HEK293 (cell line): ENCODE measurements around the gene CLEC2L.

Source experiments
- CTCF ChIA-PET: fragments of 350-600 bp; formaldehyde crosslinking; extraction: SDS; loops from one replicate; lab custom pipeline; 2021; ENCODE audit warnings: antibody characterized with exemption; lab: Yijun Ruan, JAX
- POLR2A ChIA-PET: fragments of 300-600 bp; formaldehyde crosslinking; extraction: SDS; loops from one replicate; lab custom pipeline; 2020; ENCODE audit warnings: antibody characterized with exemption, inconsistent platforms; lab: Yijun Ruan, JAX
- H3K27ac ChIP-seq: fragments of 200-500 bp; sonication (Bioruptor generic); 2 replicates; pipeline ENCODE4 v1.5.1; 2014; ENCODE audit warnings: low read depth, low read length, control low read depth, inconsistent platforms; ENCODE audit errors: extremely low read depth
- H3K36me3 ChIP-seq, 2 experiments: fragments of 200-500 bp in 1 of 2; sonication (Bioruptor generic) in 1 of 2; 1 replicate in 1 of 2; 2 replicates in 1 of 2; pipeline ENCODE4 v1.5.1; 2014 to 2017; ENCODE audit warnings: inconsistent platforms in 2 of 2, low read length in 2 of 2; ENCODE audit not compliant: control insufficient read depth in 2 of 2, insufficient read depth in 1 of 2
- H3K4me1 ChIP-seq: fragments of 200-500 bp; sonication (Bioruptor generic); 2 replicates; pipeline ENCODE4 v1.5.1; 2014; ENCODE audit warnings: mild to moderate bottlenecking, low read length, inconsistent platforms; ENCODE audit not compliant: control insufficient read depth, insufficient read depth
- H3K4me3 ChIP-seq: 2 replicates; pipeline ENCODE4 v1.5.1; 2011; ENCODE audit warnings: low read depth, mild to moderate bottlenecking, control low read depth, low read length, moderate library complexity
- H3K9me3 ChIP-seq: fragments of 200-500 bp; sonication (Bioruptor generic); 2 replicates; pipeline ENCODE4 v1.5.1; 2014; ENCODE audit warnings: low read depth, low read length, inconsistent platforms; ENCODE audit not compliant: control insufficient read depth, insufficient read depth
- GLI2 ChIP-seq: fragments of 450-650 bp; formaldehyde crosslinking; IDR thresholded peaks from 2 replicates; pipeline ENCODE4; 2017; ENCODE audit warnings: missing biosample characterization, missing genetic modification characterization, low read depth, borderline replicate concordance
- KLF7 ChIP-seq: fragments of 450-650 bp; formaldehyde crosslinking; IDR thresholded peaks from 2 replicates; pipeline ENCODE4 v1.5.1; 2016; ENCODE audit warnings: missing biosample characterization, missing genetic modification characterization, borderline replicate concordance
- SP3 ChIP-seq: fragments of 450-650 bp; formaldehyde crosslinking; IDR thresholded peaks from 2 replicates; pipeline ENCODE4 v1.5.1; 2016; ENCODE audit warnings: missing biosample characterization, missing genetic modification characterization
- ZBTB1 ChIP-seq: fragments of 450-650 bp; formaldehyde crosslinking; IDR thresholded peaks from 2 replicates; pipeline ENCODE4 v1.5.1; 2016; ENCODE audit warnings: missing biosample characterization, missing genetic modification characterization
- ZBTB11 ChIP-seq: fragments of 450-650 bp; formaldehyde crosslinking; conservative IDR thresholded peaks from 2 replicates; pipeline ENCODE4 v1.5.1; 2016; ENCODE audit warnings: low read depth, missing biosample characterization, missing genetic modification characterization
- ZBTB20 ChIP-seq: fragments of 450-650 bp; formaldehyde crosslinking; IDR thresholded peaks from 2 replicates; pipeline ENCODE4 v1.5.1; 2016; ENCODE audit warnings: missing biosample characterization, missing genetic modification characterization
- ZBTB6 ChIP-seq: fragments of 450-650 bp; formaldehyde crosslinking; IDR thresholded peaks from 2 replicates; pipeline ENCODE4 v1.5.1; 2017; ENCODE audit warnings: missing biosample characterization, missing genetic modification characterization
- ZEB2 ChIP-seq: fragments of 450-650 bp; formaldehyde crosslinking; IDR thresholded peaks from 2 replicates; pipeline ENCODE4 v1.5.1; 2016; ENCODE audit warnings: missing biosample characterization, missing genetic modification characterization
- ZNF155 ChIP-seq: fragments of 450-650 bp; formaldehyde crosslinking; IDR thresholded peaks from 2 replicates; pipeline ENCODE4 v1.5.1; 2016; ENCODE audit warnings: missing biosample characterization, missing genetic modification characterization
- ZNF202 ChIP-seq: fragments of 450-650 bp; formaldehyde crosslinking; IDR thresholded peaks from 2 replicates; pipeline ENCODE4 v1.5.1; 2016; ENCODE audit warnings: missing biosample characterization, missing genetic modification characterization, borderline replicate concordance
- ZNF324 ChIP-seq: fragments of 450-650 bp; formaldehyde crosslinking; IDR thresholded peaks from 2 replicates; pipeline ENCODE4 v1.5.1; 2016; ENCODE audit warnings: missing biosample characterization, missing genetic modification characterization
- ZNF501 ChIP-seq: fragments of 450-650 bp; formaldehyde crosslinking; IDR thresholded peaks from 2 replicates; pipeline ENCODE4 v1.5.1; 2016; ENCODE audit warnings: missing biosample characterization, missing genetic modification characterization
- ZNF513 ChIP-seq: fragments of 450-650 bp; IDR thresholded peaks from 2 replicates; pipeline ENCODE4 v1.5.1; 2018; ENCODE audit warnings: missing biosample characterization, missing genetic modification characterization
- ZNF530 ChIP-seq: fragments of 450-650 bp; formaldehyde crosslinking; IDR thresholded peaks from 2 replicates; pipeline ENCODE4 v1.5.1; 2016; ENCODE audit warnings: low read depth, missing biosample characterization, missing genetic modification characterization
- ZNF561 ChIP-seq: fragments of 450-650 bp; IDR thresholded peaks from 2 replicates; pipeline ENCODE4 v1.5.1; 2018; ENCODE audit warnings: missing biosample characterization, missing genetic modification characterization, borderline replicate concordance
- ZNF585B ChIP-seq: fragments of 450-650 bp; formaldehyde crosslinking; IDR thresholded peaks from 2 replicates; pipeline ENCODE4 v1.5.1; 2016; ENCODE audit warnings: missing biosample characterization, missing genetic modification characterization
- ZNF596 ChIP-seq: fragments of 450-650 bp; IDR thresholded peaks from 2 replicates; pipeline ENCODE4 v1.5.0; 2018; ENCODE audit warnings: missing biosample characterization, mild to moderate bottlenecking, missing genetic modification characterization, moderate library complexity
- ZNF624 ChIP-seq: fragments of 450-650 bp; formaldehyde crosslinking; IDR thresholded peaks from 2 replicates; pipeline ENCODE4 v1.5.1; 2017; ENCODE audit warnings: missing biosample characterization, missing genetic modification characterization
- ZNF626 ChIP-seq: fragments of 450-650 bp; sonication (Bioruptor Pico); formaldehyde crosslinking; IDR thresholded peaks from 2 replicates; pipeline ENCODE4 v1.5.1; 2018; ENCODE audit warnings: missing biosample characterization, missing genetic modification characterization, inconsistent platforms
- ZNF664 ChIP-seq: fragments of 450-650 bp; formaldehyde crosslinking; IDR thresholded peaks from 2 replicates; pipeline ENCODE4 v1.5.1; 2016; ENCODE audit warnings: missing biosample characterization, missing genetic modification characterization
- ZNF768 ChIP-seq: fragments of 450-650 bp; formaldehyde crosslinking; IDR thresholded peaks from 2 replicates; pipeline ENCODE4 v1.5.1; 2018; ENCODE audit warnings: missing biosample characterization, mild to moderate bottlenecking, missing genetic modification characterization
- TF ChIP-seq, protein P1 (sequence below): fragments of 450-650 bp; formaldehyde crosslinking; IDR thresholded peaks from 2 replicates; pipeline ENCODE4 v1.5.1; 2016; ENCODE audit warnings: missing biosample characterization, missing genetic modification characterization
- TF ChIP-seq, protein P2 (sequence below): fragments of 450-650 bp; formaldehyde crosslinking; IDR thresholded peaks from 2 replicates; pipeline ENCODE4 v1.5.1; 2016; ENCODE audit warnings: missing biosample characterization, missing genetic modification characterization

The CLEC2L gene

GRCh38 chr7:139495580-139496125, 27.8 kb upstream of the CLEC2L start (continued):
- TF ChIP-seq KLF7 (tag by site-specific recombination): no peak
- TF ChIP-seq SP3: no peak
- no peak for TF ChIP-seq ZNF155 (tag by site-specific recombination)
- TF ChIP-seq ZNF596: no peak
- TF ChIP-seq, all 188 proteins: peak for 0

GRCh38 chr7:139496528-139496927, 27.0 kb upstream of the CLEC2L start:
- no peak overlapping the region for H3K4me3 ChIP-seq
- POLR2A ChIA-PET: no interaction called here

GRCh38 chr7:139500770-139501138, 22.7 kb upstream of the CLEC2L start:
- no peaks in the 10 kb centered on the region for H3K4me1 ChIP-seq
- H3K4me3 ChIP-seq: no peak overlapping the region
- H3K36me3 ChIP-seq: no peaks in the 10 kb centered on the region
- TF ChIP-seq ZNF768 (tag by site-specific recombination) (no peak), ZNF513 (no peak), ZBTB1 (tag by site-specific recombination) (no peak), ZNF585B (tag by site-specific recombination) (no peak), ZEB2 (no peak)
- TF ChIP-seq, protein P1, sequence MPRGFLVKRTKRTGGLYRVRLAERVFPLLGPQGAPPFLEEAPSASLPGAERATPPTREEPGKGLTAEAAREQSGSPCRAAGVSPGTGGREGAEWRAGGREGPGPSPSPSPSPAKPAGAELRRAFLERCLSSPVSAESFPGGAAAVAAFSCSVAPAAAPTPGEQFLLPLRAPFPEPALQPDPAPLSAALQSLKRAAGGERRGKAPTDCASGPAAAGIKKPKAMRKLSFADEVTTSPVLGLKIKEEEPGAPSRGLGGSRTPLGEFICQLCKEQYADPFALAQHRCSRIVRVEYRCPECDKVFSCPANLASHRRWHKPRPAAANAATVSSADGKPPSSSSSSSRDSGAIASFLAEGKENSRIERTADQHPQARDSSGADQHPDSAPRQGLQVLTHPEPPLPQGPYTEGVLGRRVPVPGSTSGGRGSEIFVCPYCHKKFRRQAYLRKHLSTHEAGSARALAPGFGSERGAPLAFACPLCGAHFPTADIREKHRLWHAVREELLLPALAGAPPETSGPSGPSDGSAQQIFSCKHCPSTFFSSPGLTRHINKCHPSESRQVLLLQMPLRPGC: no peak
- TF ChIP-seq, all 188 proteins: peak for 0
- H3K27ac ChIP-seq: no peak overlapping the region
- POLR2A ChIA-PET: no interaction called here
- CTCF ChIA-PET: interaction anchor here (0.7 to 3.9 kb wide), 14 partner anchors 9 to 500 kb away, joined by 3 to 22 read pairs (median 6); partner anchors contain the start of gene KLRG2
- H3K9me3 ChIP-seq: no peaks in the 10 kb centered on the region

More at GRCh38 chr7:139496528-139496927, 27.0 kb upstream of the CLEC2L start:
- Histone ChIP-seq H3K4me1 (no peaks in the 10 kb centered on the region), H3K27ac (no peak overlapping the region), H3K9me3 (no peaks in the 10 kb centered on the region), H3K36me3 (no peaks in the 10 kb centered on the region)
- CTCF ChIA-PET: no interaction called here
- TF ChIP-seq ZNF202 (no peak), ZBTB20 (tag by site-specific recombination) (no peak), GLI2 (tag by site-specific recombination) (no peak), ZNF561 (no peak), ZNF324 (tag by site-specific recombination) (no peak), ZBTB6 (tag by site-specific recombination) (no peak)

DNA sequence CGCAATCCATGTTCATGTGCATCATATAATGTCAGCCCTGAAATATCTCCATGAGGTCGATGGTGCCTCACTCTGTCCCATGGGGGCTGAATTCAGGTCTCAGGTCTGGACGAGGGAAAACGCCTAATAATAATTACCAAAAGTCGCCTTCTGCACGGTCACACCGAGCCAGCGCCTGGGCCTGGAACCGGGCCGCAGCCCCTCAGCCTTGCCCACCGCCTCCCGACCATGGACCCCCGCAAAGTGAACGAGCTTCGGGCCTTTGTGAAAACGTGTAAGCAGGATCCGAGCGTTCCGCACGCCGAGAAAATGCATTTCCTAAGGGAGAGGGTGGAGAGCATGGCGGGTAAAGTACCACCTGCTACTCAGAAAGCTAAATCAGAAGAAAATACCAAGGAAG, 21.3 kb upstream of the CLEC2L start:
- Histone ChIP-seq H3K36me3 (no peaks in the 10 kb centered on the region), H3K4me1 (no peaks in the 10 kb centered on the region), H3K4me3 (no peak overlapping the region), H3K27ac (no peak overlapping the region), H3K9me3 (no peaks in the 10 kb centered on the region)
- ChIA-PET CTCF (interaction anchor here (0.6 to 2.5 kb wide), 7 partner anchors 12 to 499 kb away, joined by 3 to 6 read pairs (median 4); no protein-coding TSS in a partner anchor), POLR2A (no interaction called here)
- TF ChIP-seq ZNF664 (tag by site-specific recombination) (no peak), ZNF624 (no peak), ZBTB11 (tag by site-specific recombination) (no peak), ZNF626 (tag by site-specific recombination) (no peak), ZNF501 (no peak), ZNF530 (tag by site-specific recombination) (no peak)
- TF ChIP-seq, protein P2, sequence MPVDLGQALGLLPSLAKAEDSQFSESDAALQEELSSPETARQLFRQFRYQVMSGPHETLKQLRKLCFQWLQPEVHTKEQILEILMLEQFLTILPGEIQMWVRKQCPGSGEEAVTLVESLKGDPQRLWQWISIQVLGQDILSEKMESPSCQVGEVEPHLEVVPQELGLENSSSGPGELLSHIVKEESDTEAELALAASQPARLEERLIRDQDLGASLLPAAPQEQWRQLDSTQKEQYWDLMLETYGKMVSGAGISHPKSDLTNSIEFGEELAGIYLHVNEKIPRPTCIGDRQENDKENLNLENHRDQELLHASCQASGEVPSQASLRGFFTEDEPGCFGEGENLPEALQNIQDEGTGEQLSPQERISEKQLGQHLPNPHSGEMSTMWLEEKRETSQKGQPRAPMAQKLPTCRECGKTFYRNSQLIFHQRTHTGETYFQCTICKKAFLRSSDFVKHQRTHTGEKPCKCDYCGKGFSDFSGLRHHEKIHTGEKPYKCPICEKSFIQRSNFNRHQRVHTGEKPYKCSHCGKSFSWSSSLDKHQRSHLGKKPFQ (tag by site-specific recombination): no peak
